Hindlimb muscle (tissue), 1 donor: ENCODE measurements around the gene FIBP. TPM values are rescaled to one million over a fixed set of nuclear protein-coding genes. Genes with fewer than 3 reads are reported as not detected.

Experiments used
- DNase-seq: peaks from one replicate; pipeline ENCODE4 v3.0.0-alpha.2; 2013
- polyA plus RNA-seq: library from polyadenylated mRNA; unstranded; fragments of 120-200 nt; gene quantifications from one replicate; pipeline ENCODE4 v1.2.1, GENCODE V29; 2013; ENCODE audit not compliant: insufficient read length

Gene FIBP
- polyA plus RNA-seq, 1 donor = 59.8 TPM

DNA sequence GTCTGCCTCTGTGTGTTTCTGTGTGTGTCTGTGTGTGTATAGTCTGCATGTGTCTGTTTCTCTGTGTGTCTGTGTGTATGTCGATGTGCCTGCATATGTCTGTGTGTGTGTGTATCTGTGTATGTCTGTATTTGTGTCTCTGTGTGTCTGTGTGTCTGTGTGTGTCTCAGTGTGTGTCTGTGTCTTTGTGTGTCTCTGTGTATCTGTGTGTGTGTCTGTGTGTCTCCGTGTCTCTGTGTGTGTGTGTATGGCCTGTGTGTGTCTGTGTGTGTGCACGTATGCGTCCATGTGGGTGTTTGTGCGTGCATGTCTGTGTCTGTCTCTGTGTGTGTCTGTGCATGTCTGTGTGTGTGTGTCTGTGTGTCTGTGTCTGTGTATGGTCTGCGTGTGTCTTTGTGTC, 54.1 kb downstream of the FIBP start:
- DNase-seq = no peak

Other genes starting within 250 kb of the FIBP start
- 50.6 TPM for gene RELA, start 225.6 kb downstream of the FIBP start, polyA plus RNA-seq
- 39.2 TPM for gene KAT5, start 176.2 kb downstream of the FIBP start, polyA plus RNA-seq
- gene RNASEH2C, start 167.7 kb downstream of the FIBP start, polyA plus RNA-seq = 25.7 TPM
- gene AP5B1, start 107.5 kb downstream of the FIBP start, polyA plus RNA-seq = 2.1 TPM
- not detected for gene OVOL1, start 101.4 kb downstream of the FIBP start, polyA plus RNA-seq
- gene SNX32, start 54.5 kb downstream of the FIBP start, polyA plus RNA-seq = 1.6 TPM
- gene CFL1, start 30.3 kb downstream of the FIBP start, polyA plus RNA-seq = 626 TPM
- 52.3 TPM for gene MUS81, start 28.0 kb downstream of the FIBP start, polyA plus RNA-seq
- 87.9 TPM for gene EFEMP2, start 15.7 kb downstream of the FIBP start, polyA plus RNA-seq
- 0.81 TPM for gene CTSW, start 8.6 kb downstream of the FIBP start, polyA plus RNA-seq
- gene CCDC85B, start 2.2 kb upstream of the FIBP start, polyA plus RNA-seq = 22.2 TPM
- 0.54 TPM for gene FOSL1, start 11.9 kb upstream of the FIBP start, polyA plus RNA-seq
- gene C11orf68, start 30.6 kb upstream of the FIBP start, polyA plus RNA-seq = 36.2 TPM
- 82.7 TPM for gene DRAP1, start 31.0 kb upstream of the FIBP start, polyA plus RNA-seq
- 0.32 TPM for gene TSGA10IP, start 57.0 kb upstream of the FIBP start, polyA plus RNA-seq
- 46.2 TPM for gene SART1, start 73.3 kb upstream of the FIBP start, polyA plus RNA-seq
- gene EIF1AD, start 113.7 kb upstream of the FIBP start, polyA plus RNA-seq = 17.6 TPM
- 217 TPM for gene BANF1, start 114.0 kb upstream of the FIBP start, polyA plus RNA-seq
- not detected for gene CST6, start 123.5 kb upstream of the FIBP start, polyA plus RNA-seq
- 0.12 TPM for gene CATSPER1, start 138.0 kb upstream of the FIBP start, polyA plus RNA-seq
- 0.34 TPM for gene GAL3ST3, start 160.7 kb upstream of the FIBP start, polyA plus RNA-seq
- gene SF3B2, start 163.9 kb upstream of the FIBP start, polyA plus RNA-seq = 128 TPM
- gene PACS1, start 181.8 kb upstream of the FIBP start, polyA plus RNA-seq = 37.1 TPM